MCF 10A (cell line): Measurements from ENCODE around the gene PCLAF. TPM values are rescaled to one million over a fixed set of nuclear protein-coding genes. Genes with fewer than 3 reads are reported as not detected.
"Not testable (repeated sequence)": the region's sequence is repeated elsewhere in the genome, so short reads cannot be mapped to it uniquely, and the experiment has no call there.

Source experiments
- BruUV-seq: library from RNA; stranded (reverse); fragments of 400-500 nt; replicated peaks from 2 replicates; lab custom pipeline; 2021; lab: Mats Ljungman, UMichigan
- CTCF ChIA-PET: fragments of 300-600 bp; sonication (Branson Sonifier 250); formaldehyde crosslinking; extraction: SDS; loops from one replicate; lab custom pipeline; 2021; ENCODE audit warnings: antibody characterized with exemption, inconsistent platforms; lab: Yijun Ruan, JAX
- POLR2A ChIA-PET: fragments of 300-600, 350-650 bp; sonication (Branson Sonifier 250); formaldehyde crosslinking; extraction: SDS; loops from one replicate; lab custom pipeline; 2020; ENCODE audit warnings: antibody characterized with exemption, inconsistent platforms; lab: Yijun Ruan, JAX
- DNase-seq: peaks from one replicate; pipeline ENCODE4 v3.0.0-alpha.2; 2018; ENCODE audit not compliant: unreplicated experiment
- H3K27ac Mint-ChIP-seq: one replicate; pipeline ENCODE4 v1.8.0; 2022; ENCODE audit warnings: mild to moderate bottlenecking, low read depth, mixed read lengths; ENCODE audit not compliant: unreplicated experiment
- H3K27me3 Mint-ChIP-seq: one replicate; pipeline ENCODE4 v1.8.0; 2022; ENCODE audit warnings: mixed read lengths; ENCODE audit not compliant: insufficient read depth, unreplicated experiment
- H3K36me3 Mint-ChIP-seq: one replicate; pipeline ENCODE4 v1.8.0; 2022; ENCODE audit warnings: mild to moderate bottlenecking, moderate library complexity, mixed read lengths; ENCODE audit not compliant: insufficient read depth, unreplicated experiment
- H3K4me1 Mint-ChIP-seq: one replicate; pipeline ENCODE4 v1.8.0; 2022; ENCODE audit warnings: mixed read lengths; ENCODE audit not compliant: insufficient read depth, unreplicated experiment
- H3K4me3 Mint-ChIP-seq: one replicate; pipeline ENCODE4 v1.8.0; 2022; ENCODE audit warnings: mild to moderate bottlenecking, moderate library complexity, mixed read lengths; ENCODE audit not compliant: unreplicated experiment
- H3K9me3 Mint-ChIP-seq: one replicate; pipeline ENCODE4 v1.8.0; 2022; ENCODE audit warnings: mixed read lengths; ENCODE audit not compliant: unreplicated experiment
- intact Hi-C: fragments of 100-400 bp; cut with micrococcal nuclease; formaldehyde crosslinking; loops from 2 replicates; pipeline ENCODE4 v1.14.1; 2022
- total RNA-seq: library from RNA; stranded (reverse); gene quantifications from 2 replicates; pipeline ENCODE4 v1.2.3, GENCODE V29; 2022
- TF ChIP-seq, protein P1 (sequence below): fragments of 200-600 bp; IDR thresholded peaks from one replicate; pipeline ENCODE4 v1.8.0; 2022; ENCODE audit warnings: antibody characterized with exemption, mild to moderate bottlenecking; ENCODE audit not compliant: unreplicated experiment

PCLAF gene
- total RNA-seq, 1 experiment from 2014 or later: 22.2 TPM

DNA sequence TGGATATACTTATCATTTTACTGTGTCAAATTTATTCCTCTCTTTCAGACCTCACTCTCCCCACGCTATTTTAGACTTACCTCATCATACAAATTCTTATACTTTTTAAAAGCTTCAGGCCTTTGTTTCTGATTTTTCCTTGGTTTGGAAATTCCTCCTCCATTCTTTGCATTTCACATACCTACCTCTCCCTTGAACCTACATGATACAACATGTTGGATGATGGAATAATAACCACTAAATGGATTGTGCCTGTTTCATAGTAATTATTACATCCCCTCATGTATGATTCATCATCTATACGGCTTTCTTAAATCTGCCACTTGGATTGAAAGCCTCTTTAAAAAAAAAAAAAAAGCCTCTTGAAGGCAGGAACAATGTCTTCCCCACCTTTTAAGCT lies 31.0 kb upstream of the PCLAF start:
- ChIA-PET POLR2A (interaction anchor here (1.0 to 1.6 kb wide), 5 partner anchors 13 to 60 kb away, joined by 3 to 6 read pairs (median 3); partner anchors contain the start of genes TRIP4 and ZNF609), CTCF (interaction anchor here (0.6 to 4.2 kb wide), 3 partner anchors 14 to 276 kb away, joined by 3 to 13 read pairs (median 3); no protein-coding TSS in a partner anchor)
- Mint-ChIP-seq H3K4me1 (peaks cover 7% of the 10 kb centered on the region), H3K4me3 (no peak overlapping the region), H3K27ac (peak overlapping the region; percentile 91), H3K9me3 (peaks cover 7% of the 10 kb centered on the region), H3K27me3 (no peaks in the 10 kb centered on the region), H3K36me3 (peaks cover 79% of the 10 kb centered on the region)
- intact Hi-C loops: no loop called here
- no TSS peak for BruUV-seq
- peak; percentile 40 for DNase-seq
- TF ChIP-seq, protein P1, sequence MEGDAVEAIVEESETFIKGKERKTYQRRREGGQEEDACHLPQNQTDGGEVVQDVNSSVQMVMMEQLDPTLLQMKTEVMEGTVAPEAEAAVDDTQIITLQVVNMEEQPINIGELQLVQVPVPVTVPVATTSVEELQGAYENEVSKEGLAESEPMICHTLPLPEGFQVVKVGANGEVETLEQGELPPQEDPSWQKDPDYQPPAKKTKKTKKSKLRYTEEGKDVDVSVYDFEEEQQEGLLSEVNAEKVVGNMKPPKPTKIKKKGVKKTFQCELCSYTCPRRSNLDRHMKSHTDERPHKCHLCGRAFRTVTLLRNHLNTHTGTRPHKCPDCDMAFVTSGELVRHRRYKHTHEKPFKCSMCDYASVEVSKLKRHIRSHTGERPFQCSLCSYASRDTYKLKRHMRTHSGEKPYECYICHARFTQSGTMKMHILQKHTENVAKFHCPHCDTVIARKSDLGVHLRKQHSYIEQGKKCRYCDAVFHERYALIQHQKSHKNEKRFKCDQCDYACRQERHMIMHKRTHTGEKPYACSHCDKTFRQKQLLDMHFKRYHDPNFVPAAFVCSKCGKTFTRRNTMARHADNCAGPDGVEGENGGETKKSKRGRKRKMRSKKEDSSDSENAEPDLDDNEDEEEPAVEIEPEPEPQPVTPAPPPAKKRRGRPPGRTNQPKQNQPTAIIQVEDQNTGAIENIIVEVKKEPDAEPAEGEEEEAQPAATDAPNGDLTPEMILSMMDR: no peak

DNA sequence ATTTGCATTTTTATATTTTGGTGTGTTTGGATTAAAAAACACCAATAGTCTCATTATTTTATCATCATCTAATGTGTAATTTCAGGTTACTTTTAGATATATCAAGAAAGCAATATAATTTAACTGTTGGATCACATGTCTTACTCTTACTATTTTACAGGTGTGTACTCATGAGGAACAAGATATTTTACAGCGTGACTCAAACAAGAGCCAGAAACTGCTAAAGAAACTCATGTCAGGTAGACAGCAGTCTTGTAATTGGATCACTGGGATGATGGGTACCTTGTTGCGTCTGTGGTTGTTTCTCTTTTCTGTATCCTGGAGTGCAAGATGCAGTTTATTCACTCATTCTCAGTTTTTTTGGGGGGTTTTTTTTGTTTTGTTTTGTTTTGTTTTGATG lies 19.3 kb upstream of the PCLAF start:
- TF ChIP-seq, protein P1: no peak
- intact Hi-C loops: no loop called here
- CTCF ChIA-PET: no interaction called here
- no TSS peak for BruUV-seq
- no peaks in the 10 kb centered on the region for H3K27me3 Mint-ChIP-seq
- H3K27ac Mint-ChIP-seq: peak overlapping the region; percentile 12
- H3K36me3 Mint-ChIP-seq: peaks cover 87% of the 10 kb centered on the region
- H3K4me1 Mint-ChIP-seq: no peaks in the 10 kb centered on the region
- no peak overlapping the region for H3K4me3 Mint-ChIP-seq
- DNase-seq: no peak
- POLR2A ChIA-PET: no interaction called here
- no peaks in the 10 kb centered on the region for H3K9me3 Mint-ChIP-seq

GRCh38 chr15:64398575-64398974 lies 17.3 kb upstream of the PCLAF start:
- Mint-ChIP-seq H3K4me3 (no peak overlapping the region), H3K9me3 (no peaks in the 10 kb centered on the region), H3K27ac (no peak overlapping the region), H3K27me3 (no peaks in the 10 kb centered on the region), H3K36me3 (peaks cover 91% of the 10 kb centered on the region), H3K4me1 (no peaks in the 10 kb centered on the region)
- TF ChIP-seq, protein P1: no peak
- BruUV-seq: no TSS peak
- ChIA-PET POLR2A (interaction anchor here (0.6 to 1.1 kb wide), 3 partner anchors 14 to 84 kb away, joined by 3 to 4 read pairs (median 3); no protein-coding TSS in a partner anchor), CTCF (interaction anchor here (1.0 to 1.7 kb wide), 2 partner anchors 25 to 27 kb away, joined by 5 to 7 read pairs; no protein-coding TSS in a partner anchor)
- no peak for DNase-seq
- intact Hi-C loops: no loop called here

DNA sequence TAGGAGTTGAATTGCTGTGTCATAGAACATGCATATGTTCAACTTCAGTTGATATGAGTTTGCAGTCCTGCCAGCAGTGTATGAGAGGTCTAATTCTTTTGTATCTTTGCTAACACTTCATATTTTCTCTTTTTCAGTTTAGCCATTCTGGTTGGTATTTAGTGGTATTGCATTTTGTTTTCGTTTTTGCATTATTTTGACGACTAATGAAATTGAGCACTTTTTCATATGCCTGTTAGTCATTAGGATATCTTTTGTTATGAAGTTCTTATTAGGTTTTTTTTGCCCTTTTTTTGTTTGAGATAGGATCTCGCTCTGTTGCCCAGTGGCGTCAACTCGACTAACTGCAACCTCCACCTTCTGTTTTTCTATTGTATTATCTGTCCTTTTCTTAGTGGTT lies 15.5 kb upstream of the PCLAF start:
- H3K9me3 Mint-ChIP-seq: no peaks in the 10 kb centered on the region
- no peaks in the 10 kb centered on the region for H3K4me1 Mint-ChIP-seq
- H3K27ac Mint-ChIP-seq: peak overlapping the region; percentile 27
- TF ChIP-seq, protein P1: no peak
- H3K27me3 Mint-ChIP-seq: no peaks in the 10 kb centered on the region
- POLR2A ChIA-PET: no interaction called here
- peaks cover 80% of the 10 kb centered on the region for H3K36me3 Mint-ChIP-seq
- H3K4me3 Mint-ChIP-seq: no peak overlapping the region
- no peak for DNase-seq
- CTCF ChIA-PET: no interaction called here
- BruUV-seq: no TSS peak
- intact Hi-C loops: no loop called here

DNA sequence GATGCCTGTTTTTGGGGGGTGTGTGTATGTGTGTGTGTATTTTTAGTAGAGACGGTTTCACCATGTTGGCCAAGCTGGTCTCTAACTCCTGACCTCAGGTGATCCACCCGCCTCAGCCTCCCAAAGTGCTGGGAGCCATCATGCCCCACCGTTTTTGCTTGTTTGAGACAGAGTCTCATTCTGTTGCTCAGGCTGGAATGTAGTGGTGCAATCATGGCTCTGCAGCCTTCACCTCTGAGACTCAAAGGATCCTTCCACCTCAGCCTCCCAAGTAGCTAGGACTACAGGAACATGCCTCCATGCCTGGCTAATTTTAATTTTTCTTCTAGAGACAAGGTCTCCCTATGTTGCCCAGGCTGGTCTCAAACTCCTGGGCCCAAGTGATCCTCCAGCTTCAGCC lies 11.2 kb upstream of the PCLAF start:
- DNase-seq, H3K4me3 Mint-ChIP-seq, H3K9me3 Mint-ChIP-seq, intact Hi-C loops, POLR2A ChIA-PET, H3K27me3 Mint-ChIP-seq, H3K27ac Mint-ChIP-seq, BruUV-seq, CTCF ChIA-PET: not testable (repeated sequence)
- Mint-ChIP-seq H3K36me3 (peaks cover 41% of the 10 kb centered on the region), H3K4me1 (peaks cover 14% of the 10 kb centered on the region)
